Cardiac muscle cell (in vitro differentiated cells and primary cell): ENCODE measurements around the gene PDE6C. TPM values are rescaled to one million over a fixed set of nuclear protein-coding genes. Genes with fewer than 3 reads are reported as not detected.

ENCODE experiments used
- DNase-seq, 2 donors: peaks; one replicate each; pipeline versions ENCODE4 v3.0.0 to v3.0.0-alpha.2; 2010 to 2017; ENCODE audit warnings: low read depth in 1 of 2, low spot score in 1 of 2
- H3K27ac ChIP-seq: fragments of 200-600 bp; sonication (generic); 2 replicates; pipeline ENCODE4 v1.5.1; 2016
- H3K27me3 ChIP-seq: fragments of 200-600 bp; sonication (generic); 2 replicates; pipeline ENCODE4 v1.6.0; 2016; ENCODE audit warnings: control low read depth
- H3K36me3 ChIP-seq: fragments of 200-600 bp; sonication (generic); 2 replicates; pipeline ENCODE4 v1.5.1; 2016; ENCODE audit warnings: control low read depth
- H3K4me1 ChIP-seq: fragments of 200-600 bp; sonication (generic); 2 replicates; pipeline ENCODE4 v1.8.1; 2017; ENCODE audit warnings: low read depth, mild to moderate bottlenecking, mixed run types
- H3K4me3 ChIP-seq: fragments of 200-600 bp; sonication (generic); 2 replicates; pipeline ENCODE4 v1.5.1; 2016; ENCODE audit warnings: mild to moderate bottlenecking
- H3K9me3 ChIP-seq: fragments of 200-600 bp; sonication (generic); 2 replicates; pipeline ENCODE4 v1.5.1; 2017; ENCODE audit warnings: low read depth, mild to moderate bottlenecking, control low read depth
- polyA plus RNA-seq: library from polyadenylated mRNA; unstranded; fragments of >200 nt; fragmentation: Nextera tagmentation; extraction: Ambion mirVana; gene quantifications from 2 replicates; pipeline ENCODE4 v1.2.1, GENCODE V29; 2016
- total RNA-seq: library from RNA; depleted of rRNA; stranded (reverse); fragments of >200 nt; gene quantifications from 2 replicates; pipeline ENCODE4 v1.2.3, GENCODE V29; 2016
- TF ChIP-seq, protein P1 (sequence below): IDR thresholded peaks from 2 replicates; pipeline ENCODE4 v1.5.1; 2012; ENCODE audit warnings: low read depth, mild to moderate bottlenecking, low read length

PDE6C gene
- total and polyA plus RNA-seq, 2 experiments from 2014 or later: 0.12 TPM; not detected in 1

DNA sequence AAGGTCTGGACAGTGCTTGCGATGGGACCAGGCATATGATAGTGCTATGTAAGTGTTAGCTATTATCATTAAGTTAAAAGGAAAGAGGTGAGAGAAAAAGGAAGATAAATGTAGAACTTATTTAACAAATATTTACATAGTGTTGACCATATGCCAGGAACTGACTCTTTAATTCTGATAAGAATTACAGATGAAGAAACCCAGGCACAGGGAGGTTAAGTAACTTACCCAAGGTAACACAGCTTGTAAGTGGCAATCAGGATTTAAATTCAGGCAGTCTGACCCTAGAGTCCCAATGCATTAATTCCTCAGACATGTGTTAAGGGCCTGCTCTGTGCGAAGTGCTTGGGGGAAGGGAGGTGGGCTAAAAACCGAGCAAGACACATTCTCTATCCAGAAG, 34.8 kb upstream of the PDE6C start:
- no peak overlapping the region for H3K4me3 ChIP-seq
- TF ChIP-seq, protein P1, sequence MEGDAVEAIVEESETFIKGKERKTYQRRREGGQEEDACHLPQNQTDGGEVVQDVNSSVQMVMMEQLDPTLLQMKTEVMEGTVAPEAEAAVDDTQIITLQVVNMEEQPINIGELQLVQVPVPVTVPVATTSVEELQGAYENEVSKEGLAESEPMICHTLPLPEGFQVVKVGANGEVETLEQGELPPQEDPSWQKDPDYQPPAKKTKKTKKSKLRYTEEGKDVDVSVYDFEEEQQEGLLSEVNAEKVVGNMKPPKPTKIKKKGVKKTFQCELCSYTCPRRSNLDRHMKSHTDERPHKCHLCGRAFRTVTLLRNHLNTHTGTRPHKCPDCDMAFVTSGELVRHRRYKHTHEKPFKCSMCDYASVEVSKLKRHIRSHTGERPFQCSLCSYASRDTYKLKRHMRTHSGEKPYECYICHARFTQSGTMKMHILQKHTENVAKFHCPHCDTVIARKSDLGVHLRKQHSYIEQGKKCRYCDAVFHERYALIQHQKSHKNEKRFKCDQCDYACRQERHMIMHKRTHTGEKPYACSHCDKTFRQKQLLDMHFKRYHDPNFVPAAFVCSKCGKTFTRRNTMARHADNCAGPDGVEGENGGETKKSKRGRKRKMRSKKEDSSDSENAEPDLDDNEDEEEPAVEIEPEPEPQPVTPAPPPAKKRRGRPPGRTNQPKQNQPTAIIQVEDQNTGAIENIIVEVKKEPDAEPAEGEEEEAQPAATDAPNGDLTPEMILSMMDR: no peak
- DNase-seq: no peak
- H3K4me1 ChIP-seq: no peaks in the 10 kb centered on the region
- H3K27ac ChIP-seq: no peak overlapping the region
- no peaks in the 10 kb centered on the region for H3K36me3 ChIP-seq
- no peaks in the 10 kb centered on the region for H3K9me3 ChIP-seq
- peaks cover 5% of the 10 kb centered on the region for H3K27me3 ChIP-seq

DNA sequence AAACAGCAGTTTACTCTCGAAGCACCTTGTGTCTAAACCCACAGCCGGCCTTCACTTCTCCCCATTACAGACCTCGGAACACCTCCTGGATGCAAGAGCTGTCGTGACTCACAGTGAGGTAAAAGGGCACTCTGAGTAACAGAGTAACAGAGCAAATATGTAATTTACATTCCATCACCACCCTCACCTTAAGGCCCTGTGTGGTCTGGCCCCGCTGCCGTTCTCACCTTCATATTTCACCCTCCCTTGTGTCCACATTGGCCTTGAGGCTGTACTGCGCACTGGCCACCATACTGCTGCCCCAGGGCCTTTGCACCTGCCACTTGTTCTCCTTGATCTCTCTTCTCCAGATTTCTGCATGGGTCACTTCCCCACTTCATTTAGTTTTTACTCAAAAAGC, 33.2 kb upstream of the PDE6C start:
- Histone ChIP-seq H3K27ac (no peak overlapping the region), H3K4me1 (no peaks in the 10 kb centered on the region), H3K36me3 (no peaks in the 10 kb centered on the region), H3K27me3 (no peaks in the 10 kb centered on the region), H3K4me3 (no peak overlapping the region), H3K9me3 (no peaks in the 10 kb centered on the region)
- DNase-seq: no peak
- TF ChIP-seq, protein P1: no peak

DNA sequence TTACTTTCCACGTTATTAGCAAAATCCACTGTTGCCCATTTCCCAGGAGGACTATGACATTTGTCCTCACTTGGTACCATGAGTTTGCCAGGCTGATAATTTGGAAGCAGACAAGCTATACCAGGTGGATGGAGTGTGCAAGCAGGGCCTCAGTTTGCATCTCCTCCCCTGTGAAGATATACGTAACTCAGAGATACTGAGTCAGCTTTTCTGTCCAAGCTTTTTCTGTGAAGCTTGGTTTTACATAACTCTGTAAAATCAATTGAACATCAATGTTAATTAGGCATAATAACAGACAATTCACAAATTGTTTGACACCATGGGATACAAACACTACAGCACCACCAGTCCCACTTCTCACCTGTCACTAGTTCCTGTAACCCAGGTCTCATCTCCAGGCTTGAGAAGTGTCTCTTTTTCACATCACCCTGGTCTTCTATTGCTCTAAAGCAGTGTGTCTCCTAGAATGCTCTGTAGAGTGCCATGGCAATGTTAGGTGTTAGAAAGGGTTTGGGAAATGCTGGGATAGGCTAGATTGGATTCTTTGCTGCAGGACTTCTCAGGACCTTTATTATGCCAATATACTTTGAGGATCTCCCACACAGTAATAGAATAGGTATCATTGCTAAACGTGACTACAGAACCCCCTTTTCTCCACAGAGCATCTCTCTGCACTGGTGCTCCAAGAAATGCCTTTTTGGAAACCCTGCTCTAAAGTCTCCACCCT, 32.2 kb upstream of the PDE6C start:
- Histone ChIP-seq H3K4me1 (no peaks in the 10 kb centered on the region), H3K36me3 (no peaks in the 10 kb centered on the region), H3K4me3 (no peak overlapping the region), H3K9me3 (no peaks in the 10 kb centered on the region), H3K27ac (no peak overlapping the region), H3K27me3 (no peaks in the 10 kb centered on the region)
- no peak for DNase-seq
- TF ChIP-seq, protein P1: no peak

DNA sequence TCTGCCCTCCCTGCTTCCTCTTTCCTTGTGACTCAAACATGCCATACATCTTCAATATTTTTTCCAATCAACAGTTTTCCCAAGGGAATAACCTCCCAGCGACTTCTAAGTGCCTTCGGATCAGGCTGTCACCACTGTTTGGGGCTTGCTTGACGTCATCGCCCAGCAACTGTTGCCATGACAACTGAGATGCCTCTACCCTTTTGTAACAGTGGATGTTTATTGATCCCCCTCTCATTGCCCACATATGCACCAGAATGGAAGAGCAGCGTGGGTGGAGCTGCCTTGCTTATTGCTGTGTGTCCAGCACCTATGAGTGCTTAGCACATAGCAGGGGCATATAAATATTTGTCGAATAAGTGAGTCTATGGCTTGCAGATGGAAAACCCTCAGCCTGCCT, 31.5 kb upstream of the PDE6C start:
- Histone ChIP-seq H3K4me1 (no peaks in the 10 kb centered on the region), H3K36me3 (no peaks in the 10 kb centered on the region), H3K9me3 (no peaks in the 10 kb centered on the region), H3K27me3 (no peaks in the 10 kb centered on the region), H3K27ac (no peak overlapping the region), H3K4me3 (no peak overlapping the region)
- TF ChIP-seq, protein P1: no peak
- peak in 1 of 2 donors; percentile 10 for DNase-seq

DNA sequence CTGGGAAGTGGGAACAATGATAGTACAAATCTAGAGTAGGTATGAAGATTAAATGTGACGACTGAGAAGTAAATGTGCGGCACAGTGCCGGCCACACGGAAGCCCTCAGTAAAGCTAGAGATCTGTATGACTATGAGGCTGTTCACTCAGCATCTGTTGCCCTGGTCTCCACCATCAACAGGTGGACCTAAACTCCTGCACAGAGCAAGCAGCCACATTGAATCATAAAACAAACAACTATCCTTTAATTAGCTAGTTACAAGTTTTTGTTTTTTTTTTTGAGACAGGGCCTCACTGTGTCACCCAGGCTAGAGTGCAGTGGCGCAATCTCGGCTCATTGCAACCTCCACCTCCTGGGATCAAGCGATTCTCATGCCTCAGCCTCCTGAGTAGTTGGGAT, 27.9 kb upstream of the PDE6C start:
- Histone ChIP-seq H3K9me3 (no peaks in the 10 kb centered on the region), H3K4me1 (no peaks in the 10 kb centered on the region), H3K27me3 (no peaks in the 10 kb centered on the region), H3K27ac (no peak overlapping the region), H3K4me3 (no peak overlapping the region), H3K36me3 (no peaks in the 10 kb centered on the region)
- no peak for DNase-seq
- TF ChIP-seq, protein P1: no peak
